ENCODE data around the gene ABCC9.

Gene ABCC9

DNA sequence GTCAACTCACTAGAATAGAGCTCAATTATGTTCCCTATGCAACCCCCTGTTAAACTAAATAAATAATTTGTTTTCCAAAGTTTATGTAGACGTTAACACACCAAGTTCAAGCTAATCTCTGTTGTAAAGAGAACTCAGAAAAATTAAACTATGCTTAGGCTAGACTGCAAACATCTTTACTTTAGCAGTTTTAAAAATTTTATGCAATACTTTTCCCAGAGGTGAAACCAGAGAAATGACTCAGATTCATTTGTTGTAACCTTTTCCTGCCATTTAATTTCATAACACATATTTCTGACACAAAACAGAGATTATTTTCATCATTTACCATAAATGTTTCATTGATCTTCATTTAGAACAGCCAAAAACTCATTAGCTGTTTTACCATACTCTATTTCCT is 27.4 kb downstream of the ABCC9 start:
- H3K9ac ChIP-seq (ENCODE audit: low read length): no peak overlapping the region
- H2BK5ac ChIP-seq (ENCODE audit: low read depth, low read length, poor library complexity): no peak overlapping the region
- H3K36me3 ChIP-seq (ENCODE audit: control insufficient read depth in 1 of 2, insufficient read depth in 2 of 2, low read length in 2 of 2): no peaks in the 10 kb centered on the region
- H4K8ac ChIP-seq (ENCODE audit: low read depth, low read length): no peak overlapping the region
- no peaks in the 10 kb centered on the region for H3K4me1 ChIP-seq (ENCODE audit: control insufficient read depth in 1 of 2, insufficient read depth in 2 of 2, low read length in 2 of 2)
- no peak overlapping the region for H3K27ac ChIP-seq (ENCODE audit: low read depth, low read length)
- H4K12ac ChIP-seq (ENCODE audit: low read depth, low read length): no peak overlapping the region
- no peak overlapping the region for H3K4ac ChIP-seq (ENCODE audit: low read depth, low read length)
- H2BK120ac ChIP-seq (ENCODE audit: insufficient read depth, low read length, poor library complexity): no peak overlapping the region
- H4K91ac ChIP-seq (ENCODE audit: low read depth, low read length): no peak overlapping the region
- H3K18ac ChIP-seq (ENCODE audit: low read length): no peak overlapping the region
- no peaks in the 10 kb centered on the region for H3K27me3 ChIP-seq (ENCODE audit: insufficient read depth, low read length)
- H3K23ac ChIP-seq (ENCODE audit: low read length): no peak overlapping the region
- H3K4me2 ChIP-seq (ENCODE audit: low read length): no peak overlapping the region
- H3K9me3 ChIP-seq (ENCODE audit: insufficient read depth, low read depth, low read length): no peaks in the 10 kb centered on the region
- no peak overlapping the region for H3K4me3 ChIP-seq (ENCODE audit: low read depth, low read length)
- no peak overlapping the region for H3K14ac ChIP-seq (ENCODE audit: low read length)
- no peak for DNase-seq
- H2AFZ ChIP-seq (ENCODE audit: insufficient read depth, low read length, poor library complexity): no peak overlapping the region
- H2BK12ac ChIP-seq (ENCODE audit: low read length): no peak overlapping the region
- H3K79me2 ChIP-seq (ENCODE audit: control insufficient read depth, insufficient read depth, low read length, poor library complexity): no peaks in the 10 kb centered on the region
- no CpG with 5 or more reads among the region's 1 CpG for WGBS (ENCODE audit: extremely low coverage, insufficient coverage, insufficient read length)
- no peak overlapping the region for H2AK5ac ChIP-seq (ENCODE audit: low read length)
- no peaks in the 10 kb centered on the region for H3K79me1 ChIP-seq (ENCODE audit: low read length)

DNA sequence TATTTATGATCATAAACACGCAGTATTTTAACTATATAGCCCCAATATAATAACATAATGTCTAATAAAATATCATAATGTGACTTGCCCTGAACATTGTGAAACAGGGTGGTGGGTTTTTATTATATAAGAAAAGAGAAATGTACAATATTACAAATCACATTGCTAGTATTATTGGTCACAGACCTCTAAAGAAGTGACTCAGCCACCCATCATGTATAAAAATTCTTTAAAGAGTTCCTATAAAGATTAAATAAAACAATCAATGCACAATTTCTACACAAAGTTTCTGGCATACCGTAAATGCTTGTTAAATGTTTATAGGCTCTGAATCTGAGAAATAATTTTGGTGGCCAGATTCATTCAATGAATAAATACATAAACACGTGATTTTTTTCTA is 28.9 kb downstream of the ABCC9 start:
- H3K18ac ChIP-seq (ENCODE audit: low read length): no peak overlapping the region
- no peaks in the 10 kb centered on the region for H3K36me3 ChIP-seq (ENCODE audit: control insufficient read depth in 1 of 2, insufficient read depth in 2 of 2, low read length in 2 of 2)
- no peak overlapping the region for H4K8ac ChIP-seq (ENCODE audit: low read depth, low read length)
- no peaks in the 10 kb centered on the region for H3K4me1 ChIP-seq (ENCODE audit: control insufficient read depth in 1 of 2, insufficient read depth in 2 of 2, low read length in 2 of 2)
- no peak overlapping the region for H2AFZ ChIP-seq (ENCODE audit: insufficient read depth, low read length, poor library complexity)
- H3K79me1 ChIP-seq (ENCODE audit: low read length): no peaks in the 10 kb centered on the region
- no peak overlapping the region for H2AK5ac ChIP-seq (ENCODE audit: low read length)
- H3K79me2 ChIP-seq (ENCODE audit: control insufficient read depth, insufficient read depth, low read length, poor library complexity): no peaks in the 10 kb centered on the region
- H3K9me3 ChIP-seq (ENCODE audit: insufficient read depth, low read depth, low read length): no peaks in the 10 kb centered on the region
- H2BK120ac ChIP-seq (ENCODE audit: insufficient read depth, low read length, poor library complexity): no peak overlapping the region
- DNase-seq: no peak
- H2BK5ac ChIP-seq (ENCODE audit: low read depth, low read length, poor library complexity): no peak overlapping the region
- H3K4me3 ChIP-seq (ENCODE audit: low read depth, low read length): no peak overlapping the region
- no peak overlapping the region for H2BK12ac ChIP-seq (ENCODE audit: low read length)
- no peak overlapping the region for H3K23ac ChIP-seq (ENCODE audit: low read length)
- H3K9ac ChIP-seq (ENCODE audit: low read length): no peak overlapping the region
- no peak overlapping the region for H3K27ac ChIP-seq (ENCODE audit: low read depth, low read length)
- H4K12ac ChIP-seq (ENCODE audit: low read depth, low read length): no peak overlapping the region
- H3K4me2 ChIP-seq (ENCODE audit: low read length): no peak overlapping the region
- no CpG with 5 or more reads among the region's 3 CpGs for WGBS (ENCODE audit: extremely low coverage, insufficient coverage, insufficient read length)
- H3K27me3 ChIP-seq (ENCODE audit: insufficient read depth, low read length): no peaks in the 10 kb centered on the region
- H3K4ac ChIP-seq (ENCODE audit: low read depth, low read length): no peak overlapping the region
- no peak overlapping the region for H4K91ac ChIP-seq (ENCODE audit: low read depth, low read length)
- no peak overlapping the region for H3K14ac ChIP-seq (ENCODE audit: low read length)

DNA sequence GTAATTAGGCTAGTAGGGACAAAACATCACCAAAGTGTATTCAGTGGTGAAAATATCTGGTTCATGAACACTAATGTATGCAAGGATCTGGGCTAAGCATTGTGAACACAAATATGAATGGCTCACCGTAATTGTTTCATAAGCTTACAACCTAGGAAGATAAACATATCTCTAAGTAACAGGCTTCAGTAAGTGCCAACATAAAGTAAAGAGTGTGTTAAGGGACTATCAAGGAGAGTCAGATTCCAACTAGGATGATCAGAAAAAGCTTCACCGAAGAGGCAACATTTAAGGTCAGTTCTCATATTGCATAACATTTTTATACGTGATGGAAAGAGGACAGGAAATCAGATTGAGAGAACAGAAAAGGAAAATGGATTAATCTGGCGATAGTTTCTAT is 29.4 kb downstream of the ABCC9 start:
- WGBS (ENCODE audit: extremely low coverage, insufficient coverage, insufficient read length): no CpG with 5 or more reads among the region's 4 CpGs
- H3K18ac ChIP-seq (ENCODE audit: low read length): no peak overlapping the region

DNA sequence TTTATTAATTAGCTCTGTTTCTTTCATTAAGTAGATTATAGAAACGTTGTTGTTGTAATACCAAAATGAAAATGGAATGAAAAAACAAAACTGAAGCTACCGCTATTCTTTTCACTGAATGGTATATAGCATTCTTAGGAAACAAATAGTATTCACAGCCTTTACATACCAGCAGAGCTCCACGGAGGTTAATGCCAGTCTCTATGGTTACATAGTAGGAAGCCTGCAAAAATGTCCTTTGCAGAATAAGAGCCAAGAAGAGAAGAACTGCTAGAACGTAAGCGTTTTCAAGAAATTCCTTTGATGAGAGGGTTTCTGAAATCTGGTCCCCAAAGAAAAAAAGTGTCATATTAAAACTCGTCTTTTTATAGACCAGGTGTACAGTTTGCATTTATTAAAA is 30.6 kb downstream of the ABCC9 start:
- H3K9ac ChIP-seq (ENCODE audit: low read length): no peak overlapping the region
- H3K27ac ChIP-seq (ENCODE audit: low read depth, low read length): no peak overlapping the region
- H3K4ac ChIP-seq (ENCODE audit: low read depth, low read length): no peak overlapping the region
- H2AFZ ChIP-seq (ENCODE audit: insufficient read depth, low read length, poor library complexity): no peak overlapping the region
- no peak overlapping the region for H4K91ac ChIP-seq (ENCODE audit: low read depth, low read length)
- no peak overlapping the region for H2AK5ac ChIP-seq (ENCODE audit: low read length)
- H3K9me3 ChIP-seq (ENCODE audit: insufficient read depth, low read depth, low read length): no peaks in the 10 kb centered on the region
- H3K4me2 ChIP-seq (ENCODE audit: low read length): no peak overlapping the region
- H3K18ac ChIP-seq (ENCODE audit: low read length): no peak overlapping the region
- no peaks in the 10 kb centered on the region for H3K79me2 ChIP-seq (ENCODE audit: control insufficient read depth, insufficient read depth, low read length, poor library complexity)
- H4K8ac ChIP-seq (ENCODE audit: low read depth, low read length): no peak overlapping the region
- no peak overlapping the region for H3K23ac ChIP-seq (ENCODE audit: low read length)
- H3K14ac ChIP-seq (ENCODE audit: low read length): no peak overlapping the region
- no peak overlapping the region for H3K4me3 ChIP-seq (ENCODE audit: low read depth, low read length)
- H2BK5ac ChIP-seq (ENCODE audit: low read depth, low read length, poor library complexity): no peak overlapping the region
- H4K12ac ChIP-seq (ENCODE audit: low read depth, low read length): no peak overlapping the region
- no CpG with 5 or more reads among the region's 6 CpGs for WGBS (ENCODE audit: extremely low coverage, insufficient coverage, insufficient read length)
- H3K36me3 ChIP-seq (ENCODE audit: control insufficient read depth in 1 of 2, insufficient read depth in 2 of 2, low read length in 2 of 2): no peaks in the 10 kb centered on the region
- no peaks in the 10 kb centered on the region for H3K4me1 ChIP-seq (ENCODE audit: control insufficient read depth in 1 of 2, insufficient read depth in 2 of 2, low read length in 2 of 2)
- H3K27me3 ChIP-seq (ENCODE audit: insufficient read depth, low read length): no peaks in the 10 kb centered on the region
- H2BK12ac ChIP-seq (ENCODE audit: low read length): no peak overlapping the region
- H3K79me1 ChIP-seq (ENCODE audit: low read length): no peaks in the 10 kb centered on the region
- no peak overlapping the region for H2BK120ac ChIP-seq (ENCODE audit: insufficient read depth, low read length, poor library complexity)
- DNase-seq: peak in 1 of 2 donors; percentile 25

More for the DNA sequence above, 29.4 kb downstream of the ABCC9 start:
- no peaks in the 10 kb centered on the region for H3K27me3 ChIP-seq (ENCODE audit: insufficient read depth, low read length)
- no peak overlapping the region for H2BK12ac ChIP-seq (ENCODE audit: low read length)
- no peaks in the 10 kb centered on the region for H3K4me1 ChIP-seq (ENCODE audit: control insufficient read depth in 1 of 2, insufficient read depth in 2 of 2, low read length in 2 of 2)
- H3K4me2 ChIP-seq (ENCODE audit: low read length): no peak overlapping the region
- no peak overlapping the region for H3K9ac ChIP-seq (ENCODE audit: low read length)
- H3K79me1 ChIP-seq (ENCODE audit: low read length): no peaks in the 10 kb centered on the region
- no peak overlapping the region for H2BK5ac ChIP-seq (ENCODE audit: low read depth, low read length, poor library complexity)
- no peak overlapping the region for H3K4ac ChIP-seq (ENCODE audit: low read depth, low read length)
- no peak overlapping the region for H3K27ac ChIP-seq (ENCODE audit: low read depth, low read length)
- H2AFZ ChIP-seq (ENCODE audit: insufficient read depth, low read length, poor library complexity): no peak overlapping the region
- no peak for DNase-seq
- H4K91ac ChIP-seq (ENCODE audit: low read depth, low read length): no peak overlapping the region
- no peaks in the 10 kb centered on the region for H3K36me3 ChIP-seq (ENCODE audit: control insufficient read depth in 1 of 2, insufficient read depth in 2 of 2, low read length in 2 of 2)
- no peak overlapping the region for H2AK5ac ChIP-seq (ENCODE audit: low read length)
- no peak overlapping the region for H2BK120ac ChIP-seq (ENCODE audit: insufficient read depth, low read length, poor library complexity)
- no peaks in the 10 kb centered on the region for H3K9me3 ChIP-seq (ENCODE audit: insufficient read depth, low read depth, low read length)
- H3K79me2 ChIP-seq (ENCODE audit: control insufficient read depth, insufficient read depth, low read length, poor library complexity): no peaks in the 10 kb centered on the region
- H3K4me3 ChIP-seq (ENCODE audit: low read depth, low read length): no peak overlapping the region
- no peak overlapping the region for H3K14ac ChIP-seq (ENCODE audit: low read length)
- H4K12ac ChIP-seq (ENCODE audit: low read depth, low read length): no peak overlapping the region
- no peak overlapping the region for H4K8ac ChIP-seq (ENCODE audit: low read depth, low read length)
- no peak overlapping the region for H3K23ac ChIP-seq (ENCODE audit: low read length)
